ENCODE measurements around the gene CD28.
"Not testable (repeated sequence)": the region's sequence is repeated elsewhere in the genome, so short reads cannot be mapped to it uniquely, and the experiment has no call there.

DNA sequence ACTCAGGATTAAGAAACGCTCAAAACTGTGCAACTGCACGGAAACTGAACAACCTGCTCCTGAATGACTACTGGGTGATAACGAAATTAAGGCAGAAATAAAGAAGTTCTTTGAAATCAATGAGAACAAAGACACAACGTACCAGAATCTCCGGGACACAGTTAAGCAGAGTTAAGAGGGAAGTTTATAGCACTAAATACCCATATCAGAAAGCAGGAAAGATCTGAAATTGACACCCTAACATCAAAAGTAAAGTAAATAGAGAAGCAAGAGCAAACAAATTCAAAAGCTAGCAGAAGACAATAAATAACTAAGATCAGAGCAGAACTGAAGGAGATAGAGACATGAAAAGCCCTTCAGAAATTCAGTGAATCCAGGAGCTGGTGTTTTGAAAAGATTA, 8.0 kb upstream of the CD28 start:
- TF ChIP-seq HDAC2 (IDR thresholded peaks at IDR 0.05); DPF2 (IDR thresholded peaks at IDR 0.05); POLR2AphosphoS5 (IDR thresholded peaks at IDR 0.05; ENCODE audit: control insufficient read depth, insufficient read depth, low read depth, low read length); MYC (IDR thresholded peaks at IDR 0.05; ENCODE audit: low read depth, low read length); MYC (CRISPR knock-in tag; IDR thresholded peaks at IDR 0.05; ENCODE audit: borderline replicate concordance, low read depth); MTF1 (CRISPR knock-in tag; IDR thresholded peaks at IDR 0.05; ENCODE audit: borderline replicate concordance); EP300 (IDR thresholded peaks at IDR 0.05; ENCODE audit: low read length); JUN (IDR thresholded peaks at IDR 0.05; ENCODE audit: borderline replicate concordance, low read depth, low read length); JUN (CRISPR knock-in tag; IDR thresholded peaks at IDR 0.05; ENCODE audit: borderline replicate concordance); STAT5B (CRISPR knock-in tag; IDR thresholded peaks at IDR 0.05): not testable (repeated sequence)
- TF ChIP-seq, protein P1, sequence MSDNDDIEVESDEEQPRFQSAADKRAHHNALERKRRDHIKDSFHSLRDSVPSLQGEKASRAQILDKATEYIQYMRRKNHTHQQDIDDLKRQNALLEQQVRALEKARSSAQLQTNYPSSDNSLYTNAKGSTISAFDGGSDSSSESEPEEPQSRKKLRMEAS (CRISPR knock-in tag; IDR thresholded peaks at IDR 0.05) = not testable (repeated sequence)
- TF ChIP-seq, protein P2, sequence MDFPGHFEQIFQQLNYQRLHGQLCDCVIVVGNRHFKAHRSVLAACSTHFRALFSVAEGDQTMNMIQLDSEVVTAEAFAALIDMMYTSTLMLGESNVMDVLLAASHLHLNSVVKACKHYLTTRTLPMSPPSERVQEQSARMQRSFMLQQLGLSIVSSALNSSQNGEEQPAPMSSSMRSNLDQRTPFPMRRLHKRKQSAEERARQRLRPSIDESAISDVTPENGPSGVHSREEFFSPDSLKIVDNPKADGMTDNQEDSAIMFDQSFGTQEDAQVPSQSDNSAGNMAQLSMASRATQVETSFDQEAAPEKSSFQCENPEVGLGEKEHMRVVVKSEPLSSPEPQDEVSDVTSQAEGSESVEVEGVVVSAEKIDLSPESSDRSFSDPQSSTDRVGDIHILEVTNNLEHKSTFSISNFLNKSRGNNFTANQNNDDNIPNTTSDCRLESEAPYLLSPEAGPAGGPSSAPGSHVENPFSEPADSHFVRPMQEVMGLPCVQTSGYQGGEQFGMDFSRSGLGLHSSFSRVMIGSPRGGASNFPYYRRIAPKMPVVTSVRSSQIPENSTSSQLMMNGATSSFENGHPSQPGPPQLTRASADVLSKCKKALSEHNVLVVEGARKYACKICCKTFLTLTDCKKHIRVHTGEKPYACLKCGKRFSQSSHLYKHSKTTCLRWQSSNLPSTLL (IDR thresholded peaks at IDR 0.05) = not testable (repeated sequence)
- TF ChIP-seq, protein P3, sequence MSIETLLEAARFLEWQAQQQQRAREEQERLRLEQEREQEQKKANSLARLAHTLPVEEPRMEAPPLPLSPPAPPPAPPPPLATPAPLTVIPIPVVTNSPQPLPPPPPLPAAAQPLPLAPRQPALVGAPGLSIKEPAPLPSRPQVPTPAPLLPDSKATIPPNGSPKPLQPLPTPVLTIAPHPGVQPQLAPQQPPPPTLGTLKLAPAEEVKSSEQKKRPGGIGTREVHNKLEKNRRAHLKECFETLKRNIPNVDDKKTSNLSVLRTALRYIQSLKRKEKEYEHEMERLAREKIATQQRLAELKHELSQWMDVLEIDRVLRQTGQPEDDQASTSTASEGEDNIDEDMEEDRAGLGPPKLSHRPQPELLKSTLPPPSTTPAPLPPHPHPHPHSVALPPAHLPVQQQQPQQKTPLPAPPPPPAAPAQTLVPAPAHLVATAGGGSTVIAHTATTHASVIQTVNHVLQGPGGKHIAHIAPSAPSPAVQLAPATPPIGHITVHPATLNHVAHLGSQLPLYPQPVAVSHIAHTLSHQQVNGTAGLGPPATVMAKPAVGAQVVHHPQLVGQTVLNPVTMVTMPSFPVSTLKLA (conservative IDR thresholded peaks at IDR 0.05) = not testable (repeated sequence)
- TF ChIP-seq, protein P4, sequence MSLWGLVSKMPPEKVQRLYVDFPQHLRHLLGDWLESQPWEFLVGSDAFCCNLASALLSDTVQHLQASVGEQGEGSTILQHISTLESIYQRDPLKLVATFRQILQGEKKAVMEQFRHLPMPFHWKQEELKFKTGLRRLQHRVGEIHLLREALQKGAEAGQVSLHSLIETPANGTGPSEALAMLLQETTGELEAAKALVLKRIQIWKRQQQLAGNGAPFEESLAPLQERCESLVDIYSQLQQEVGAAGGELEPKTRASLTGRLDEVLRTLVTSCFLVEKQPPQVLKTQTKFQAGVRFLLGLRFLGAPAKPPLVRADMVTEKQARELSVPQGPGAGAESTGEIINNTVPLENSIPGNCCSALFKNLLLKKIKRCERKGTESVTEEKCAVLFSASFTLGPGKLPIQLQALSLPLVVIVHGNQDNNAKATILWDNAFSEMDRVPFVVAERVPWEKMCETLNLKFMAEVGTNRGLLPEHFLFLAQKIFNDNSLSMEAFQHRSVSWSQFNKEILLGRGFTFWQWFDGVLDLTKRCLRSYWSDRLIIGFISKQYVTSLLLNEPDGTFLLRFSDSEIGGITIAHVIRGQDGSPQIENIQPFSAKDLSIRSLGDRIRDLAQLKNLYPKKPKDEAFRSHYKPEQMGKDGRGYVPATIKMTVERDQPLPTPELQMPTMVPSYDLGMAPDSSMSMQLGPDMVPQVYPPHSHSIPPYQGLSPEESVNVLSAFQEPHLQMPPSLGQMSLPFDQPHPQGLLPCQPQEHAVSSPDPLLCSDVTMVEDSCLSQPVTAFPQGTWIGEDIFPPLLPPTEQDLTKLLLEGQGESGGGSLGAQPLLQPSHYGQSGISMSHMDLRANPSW (CRISPR knock-in tag; IDR thresholded peaks at IDR 0.05) = not testable (repeated sequence)

Data from K562 (cell line).